Activated naive CD8-positive, alpha-beta T cell (primary cell): ENCODE data around the gene SMIM35.

Experiments
- H3K27ac Mint-ChIP-seq: one replicate; pipeline ENCODE4 v1.8.0; 2021; ENCODE audit warnings: mixed read lengths
- H3K27me3 Mint-ChIP-seq: one replicate; pipeline ENCODE4 v1.8.0; 2021; ENCODE audit warnings: mixed read lengths
- H3K36me3 Mint-ChIP-seq: one replicate; pipeline ENCODE4 v1.8.0; 2021; ENCODE audit warnings: mixed read lengths
- H3K4me1 Mint-ChIP-seq: one replicate; pipeline ENCODE4 v1.8.0; 2021; ENCODE audit warnings: low read depth, mixed read lengths
- H3K4me3 Mint-ChIP-seq: one replicate; pipeline ENCODE4 v1.8.0; 2021; ENCODE audit warnings: mild to moderate bottlenecking, mixed read lengths
- H3K9me3 Mint-ChIP-seq: one replicate; pipeline ENCODE4 v1.8.0; 2021; ENCODE audit warnings: low read depth, mixed read lengths

Gene SMIM35

GRCh38 chr11:118098996-118099837 lies 12.5 kb upstream of the SMIM35 start:
- H3K36me3 Mint-ChIP-seq: no peaks in the 10 kb centered on the region
- H3K9me3 Mint-ChIP-seq: no peaks in the 10 kb centered on the region
- no peaks in the 10 kb centered on the region for H3K27me3 Mint-ChIP-seq
- H3K4me1 Mint-ChIP-seq: peaks cover 1% of the 10 kb centered on the region
- H3K27ac Mint-ChIP-seq: no peak overlapping the region
- no peak overlapping the region for H3K4me3 Mint-ChIP-seq

- Mint-ChIP-seq H3K36me3 (no peaks in the 10 kb centered on the region), H3K27ac (no peak overlapping the region), H3K9me3 (no peaks in the 10 kb centered on the region), H3K4me1 (peaks cover 1% of the 10 kb centered on the region), H3K4me3 (no peak overlapping the region), H3K27me3 (no peaks in the 10 kb centered on the region)
Measured at GRCh38 chr11:118095967-118096367, 9.2 kb upstream of the SMIM35 start.

- Mint-ChIP-seq H3K27ac (no peak overlapping the region), H3K4me3 (no peak overlapping the region), H3K27me3 (no peaks in the 10 kb centered on the region), H3K36me3 (no peaks in the 10 kb centered on the region), H3K9me3 (no peaks in the 10 kb centered on the region), H3K4me1 (peaks cover 1% of the 10 kb centered on the region)
Measured at GRCh38 chr11:118095493-118095892, 8.7 kb upstream of the SMIM35 start.

GRCh38 chr11:118092907-118093571 lies 6.3 kb upstream of the SMIM35 start:
- H3K4me1 Mint-ChIP-seq: no peaks in the 10 kb centered on the region
- H3K36me3 Mint-ChIP-seq: no peaks in the 10 kb centered on the region
- H3K9me3 Mint-ChIP-seq: no peaks in the 10 kb centered on the region
- no peak overlapping the region for H3K4me3 Mint-ChIP-seq
- H3K27ac Mint-ChIP-seq: no peak overlapping the region
- H3K27me3 Mint-ChIP-seq: no peaks in the 10 kb centered on the region

GRCh38 chr11:118091690-118092089 lies 4.9 kb upstream of the SMIM35 start:
- H3K36me3 Mint-ChIP-seq: no peaks in the 10 kb centered on the region

GRCh38 chr11:118090545-118091162 lies 3.9 kb upstream of the SMIM35 start:
- Mint-ChIP-seq H3K36me3 (no peaks in the 10 kb centered on the region), H3K4me3 (no peak overlapping the region), H3K27ac (no peak overlapping the region), H3K27me3 (no peaks in the 10 kb centered on the region), H3K4me1 (no peaks in the 10 kb centered on the region), H3K9me3 (peaks cover 8% of the 10 kb centered on the region)

More at GRCh38 chr11:118091690-118092089, 4.9 kb upstream of the SMIM35 start:
- Mint-ChIP-seq H3K9me3 (peaks cover 8% of the 10 kb centered on the region), H3K27ac (no peak overlapping the region), H3K4me3 (no peak overlapping the region), H3K27me3 (no peaks in the 10 kb centered on the region), H3K4me1 (no peaks in the 10 kb centered on the region)

GRCh38 chr11:118088531-118088930 lies 1.8 kb upstream of the SMIM35 start:
- peaks cover 8% of the 10 kb centered on the region for H3K9me3 Mint-ChIP-seq
- H3K4me1 Mint-ChIP-seq: no peaks in the 10 kb centered on the region
- H3K27me3 Mint-ChIP-seq: no peaks in the 10 kb centered on the region
- H3K4me3 Mint-ChIP-seq: no peak overlapping the region
- H3K27ac Mint-ChIP-seq: no peak overlapping the region
- no peaks in the 10 kb centered on the region for H3K36me3 Mint-ChIP-seq

GRCh38 chr11:118087931-118088330 lies 1.2 kb upstream of the SMIM35 start:
- Mint-ChIP-seq H3K9me3 (peaks cover 8% of the 10 kb centered on the region), H3K27me3 (no peaks in the 10 kb centered on the region), H3K4me1 (no peaks in the 10 kb centered on the region), H3K4me3 (no peak overlapping the region), H3K27ac (no peak overlapping the region), H3K36me3 (no peaks in the 10 kb centered on the region)

GRCh38 chr11:118084656-118085055 lies 2.1 kb downstream of the SMIM35 start:
- Mint-ChIP-seq H3K4me3 (no peak overlapping the region), H3K27ac (no peak overlapping the region), H3K9me3 (peaks cover 8% of the 10 kb centered on the region), H3K27me3 (no peaks in the 10 kb centered on the region), H3K36me3 (no peaks in the 10 kb centered on the region), H3K4me1 (no peaks in the 10 kb centered on the region)

- Mint-ChIP-seq H3K9me3 (peaks cover 8% of the 10 kb centered on the region), H3K27me3 (no peaks in the 10 kb centered on the region), H3K4me3 (no peak overlapping the region), H3K27ac (no peak overlapping the region), H3K36me3 (no peaks in the 10 kb centered on the region), H3K4me1 (no peaks in the 10 kb centered on the region)
Measured at GRCh38 chr11:118084247-118084646, 2.5 kb downstream of the SMIM35 start.

- no peaks in the 10 kb centered on the region for H3K4me1 Mint-ChIP-seq
- H3K4me3 Mint-ChIP-seq: no peak overlapping the region
- H3K27me3 Mint-ChIP-seq: no peaks in the 10 kb centered on the region
- H3K27ac Mint-ChIP-seq: no peak overlapping the region
- H3K9me3 Mint-ChIP-seq: peaks cover 8% of the 10 kb centered on the region
- H3K36me3 Mint-ChIP-seq: no peaks in the 10 kb centered on the region
Measured at GRCh38 chr11:118082880-118083552, 3.7 kb downstream of the SMIM35 start.

- no peaks in the 10 kb centered on the region for H3K4me1 Mint-ChIP-seq
- no peak overlapping the region for H3K27ac Mint-ChIP-seq
- H3K27me3 Mint-ChIP-seq: no peaks in the 10 kb centered on the region
- no peaks in the 10 kb centered on the region for H3K36me3 Mint-ChIP-seq
- H3K4me3 Mint-ChIP-seq: no peak overlapping the region
- H3K9me3 Mint-ChIP-seq: no peaks in the 10 kb centered on the region
Measured at GRCh38 chr11:118081241-118081958, 5.4 kb downstream of the SMIM35 start.

GRCh38 chr11:118080296-118080695 lies 6.5 kb downstream of the SMIM35 start:
- Mint-ChIP-seq H3K36me3 (no peaks in the 10 kb centered on the region), H3K27ac (no peak overlapping the region), H3K27me3 (no peaks in the 10 kb centered on the region), H3K4me3 (no peak overlapping the region), H3K4me1 (no peaks in the 10 kb centered on the region), H3K9me3 (no peaks in the 10 kb centered on the region)

GRCh38 chr11:118079491-118079890 lies 7.3 kb downstream of the SMIM35 start:
- no peaks in the 10 kb centered on the region for H3K36me3 Mint-ChIP-seq
- no peaks in the 10 kb centered on the region for H3K4me1 Mint-ChIP-seq
- no peaks in the 10 kb centered on the region for H3K27me3 Mint-ChIP-seq
- H3K9me3 Mint-ChIP-seq: no peaks in the 10 kb centered on the region
- no peak overlapping the region for H3K4me3 Mint-ChIP-seq
- H3K27ac Mint-ChIP-seq: no peak overlapping the region
